H4 (cell line): ENCODE results near the gene HOXC6. TPM values are rescaled to one million over a fixed set of nuclear protein-coding genes. Genes with fewer than 3 reads are reported as not detected.

Experiments
- DNase-seq: peaks from one replicate; pipeline ENCODE4 v3.0.0-alpha.2; 2015; ENCODE audit warnings: low spot score
- total RNA-seq: library from RNA; depleted of rRNA; stranded (reverse); fragments of >200 nt; shearing (Covaris generic); gene quantifications from 2 replicates; pipeline ENCODE4 v1.2.3, GENCODE V29; 2014; rRNA removed

HOXC6 gene
- 0.27 TPM in 2 replicates for total RNA-seq

DNA sequence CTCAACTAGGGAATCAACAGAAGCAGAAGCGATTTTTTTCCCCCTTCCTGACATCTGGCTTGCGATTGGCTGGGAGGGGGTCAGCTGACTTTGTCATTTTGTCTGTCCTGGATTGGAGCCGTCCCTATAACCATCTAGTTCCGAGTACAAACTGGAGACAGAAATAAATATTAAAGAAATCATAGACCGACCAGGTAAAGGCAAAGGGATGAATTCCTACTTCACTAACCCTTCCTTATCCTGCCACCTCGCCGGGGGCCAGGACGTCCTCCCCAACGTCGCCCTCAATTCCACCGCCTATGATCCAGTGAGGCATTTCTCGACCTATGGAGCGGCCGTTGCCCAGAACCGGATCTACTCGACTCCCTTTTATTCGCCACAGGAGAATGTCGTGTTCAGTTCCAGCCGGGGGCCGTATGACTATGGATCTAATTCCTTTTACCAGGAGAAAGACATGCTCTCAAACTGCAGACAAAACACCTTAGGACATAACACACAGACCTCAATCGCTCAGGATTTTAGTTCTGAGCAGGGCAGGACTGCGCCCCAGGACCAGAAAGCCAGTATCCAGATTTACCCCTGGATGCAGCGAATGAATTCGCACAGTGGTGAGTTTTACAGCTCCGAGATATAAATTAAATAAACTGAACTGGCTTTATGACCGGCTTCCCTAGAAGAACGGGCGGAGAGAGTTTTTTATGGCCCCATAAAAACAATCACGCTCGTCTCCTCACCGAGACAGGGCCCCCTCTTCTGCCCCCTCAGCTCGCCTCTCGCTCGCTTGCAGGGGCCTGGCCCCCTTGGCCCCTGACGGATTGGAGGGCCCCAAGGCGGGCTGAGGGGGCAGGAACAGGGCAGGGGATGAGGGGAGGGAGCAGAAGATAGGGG, at the start of gene HOXC6:
HOXC6 (plus strand) TSS at position 127 of the 888 bp plus-strand sequence; CDS start at position 209, 82 bp downstream.
- no peak for DNase-seq

DNA sequence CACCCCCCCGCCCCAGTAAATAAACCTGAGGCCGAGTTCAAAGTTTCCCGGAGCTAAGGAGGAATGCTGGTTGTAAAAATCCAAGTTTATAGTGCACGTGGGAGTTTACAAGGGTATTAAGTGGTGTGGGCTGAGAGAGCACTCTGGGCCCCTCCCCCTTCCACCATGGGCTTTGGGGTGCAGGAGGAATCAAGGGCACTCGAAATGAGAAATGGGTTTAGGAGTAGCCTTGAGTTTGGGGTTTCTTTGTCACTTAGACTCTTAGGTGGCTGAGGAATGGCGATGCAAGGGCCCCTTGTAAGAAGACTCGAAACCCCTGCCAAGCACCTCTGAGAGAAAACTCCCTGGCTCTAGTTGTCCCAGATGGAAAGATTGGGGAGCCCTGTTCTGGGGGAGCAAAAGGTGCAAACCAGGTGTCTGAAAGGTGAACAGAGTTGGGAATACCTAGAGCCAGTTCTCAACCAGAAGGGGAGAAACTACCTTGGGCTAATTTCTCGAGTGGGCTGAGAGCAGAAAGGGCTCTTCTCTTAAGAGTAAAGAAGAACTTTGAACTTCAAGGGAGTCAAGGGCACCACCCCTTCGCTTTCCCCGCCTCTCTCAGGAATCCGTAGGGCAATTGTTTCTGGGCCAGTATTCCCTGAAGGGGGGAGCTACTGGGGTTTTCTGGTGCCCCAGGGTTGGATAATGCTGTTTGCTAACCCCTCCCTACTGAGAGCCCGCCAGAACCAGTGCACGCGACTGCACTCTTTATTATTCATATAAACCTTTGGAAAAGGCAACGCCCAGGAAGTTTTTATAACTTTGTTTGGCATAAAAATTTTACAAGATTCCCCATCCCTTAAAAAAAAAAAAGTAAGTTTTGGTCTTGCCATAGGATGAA, 49.5 kb upstream of the HOXC6 start:
- no peak for DNase-seq

DNA sequence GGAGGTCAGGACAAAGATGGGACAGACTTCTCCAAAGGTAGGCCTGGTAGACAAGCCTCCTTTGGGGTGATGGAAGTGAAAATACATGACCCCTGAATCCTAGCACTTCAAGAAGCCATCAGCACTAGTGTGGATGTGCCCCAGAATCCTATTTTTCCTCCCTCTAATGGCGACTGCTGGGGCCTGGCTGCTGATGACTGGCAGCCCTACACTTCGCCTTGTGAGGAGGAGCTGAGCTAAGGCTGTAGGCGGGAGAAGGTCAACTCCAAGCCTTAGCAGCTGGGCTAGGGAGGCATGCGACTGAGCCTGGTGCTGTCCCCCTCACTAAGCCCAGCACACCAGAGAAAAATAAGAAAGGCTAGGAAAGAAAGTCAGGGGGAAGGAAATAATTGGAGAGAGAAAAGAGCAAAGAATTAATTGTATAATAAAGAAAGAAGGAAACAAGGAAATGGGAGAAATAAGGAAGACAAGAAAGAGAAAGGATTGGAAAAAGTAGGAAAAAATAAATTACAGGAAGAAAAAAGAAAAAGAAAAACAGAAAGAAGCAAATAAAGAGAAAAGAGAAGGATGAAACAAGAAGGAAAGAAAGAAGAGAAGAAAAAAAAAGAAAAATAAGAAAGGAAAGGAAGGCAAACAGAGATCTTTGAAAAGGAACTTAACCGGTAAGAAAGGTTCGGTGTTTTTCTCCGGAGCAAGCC, 48.0 kb upstream of the HOXC6 start:
- DNase-seq, result no peak

DNA sequence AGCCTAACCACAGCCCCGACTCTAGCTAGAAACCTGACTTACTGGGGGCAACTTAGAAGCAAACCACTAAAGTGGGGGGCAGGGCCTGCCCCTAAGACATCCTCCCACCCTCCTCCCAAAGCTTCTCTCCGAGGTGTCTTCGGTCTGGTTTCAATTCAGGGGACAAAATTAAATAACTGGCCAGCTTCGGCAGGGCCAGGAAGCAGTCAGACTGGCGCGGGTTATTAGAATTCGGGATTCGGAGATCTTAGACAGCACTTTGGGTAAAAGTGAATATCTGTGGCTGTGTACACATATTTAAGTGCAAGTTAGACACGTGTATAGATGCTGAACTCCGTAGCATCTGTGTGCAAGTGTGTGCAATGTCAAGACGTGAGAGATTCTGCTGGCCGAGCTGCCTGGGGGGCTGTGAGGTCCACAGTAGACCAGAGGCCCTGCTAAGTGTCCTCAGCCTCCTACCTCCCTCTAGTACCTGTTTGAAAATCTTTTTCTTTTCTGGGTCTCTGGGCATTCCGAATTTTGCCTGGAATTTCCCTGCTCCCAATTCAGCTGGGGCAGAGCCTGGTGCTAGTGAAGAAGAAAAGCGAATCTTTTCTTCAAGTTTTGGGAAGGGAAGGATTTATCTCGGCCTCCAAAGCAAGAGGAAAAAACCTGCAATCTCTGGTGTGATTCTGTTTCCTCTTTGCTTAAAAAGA, 47.3 kb upstream of the HOXC6 start:
- no peak for DNase-seq

DNA sequence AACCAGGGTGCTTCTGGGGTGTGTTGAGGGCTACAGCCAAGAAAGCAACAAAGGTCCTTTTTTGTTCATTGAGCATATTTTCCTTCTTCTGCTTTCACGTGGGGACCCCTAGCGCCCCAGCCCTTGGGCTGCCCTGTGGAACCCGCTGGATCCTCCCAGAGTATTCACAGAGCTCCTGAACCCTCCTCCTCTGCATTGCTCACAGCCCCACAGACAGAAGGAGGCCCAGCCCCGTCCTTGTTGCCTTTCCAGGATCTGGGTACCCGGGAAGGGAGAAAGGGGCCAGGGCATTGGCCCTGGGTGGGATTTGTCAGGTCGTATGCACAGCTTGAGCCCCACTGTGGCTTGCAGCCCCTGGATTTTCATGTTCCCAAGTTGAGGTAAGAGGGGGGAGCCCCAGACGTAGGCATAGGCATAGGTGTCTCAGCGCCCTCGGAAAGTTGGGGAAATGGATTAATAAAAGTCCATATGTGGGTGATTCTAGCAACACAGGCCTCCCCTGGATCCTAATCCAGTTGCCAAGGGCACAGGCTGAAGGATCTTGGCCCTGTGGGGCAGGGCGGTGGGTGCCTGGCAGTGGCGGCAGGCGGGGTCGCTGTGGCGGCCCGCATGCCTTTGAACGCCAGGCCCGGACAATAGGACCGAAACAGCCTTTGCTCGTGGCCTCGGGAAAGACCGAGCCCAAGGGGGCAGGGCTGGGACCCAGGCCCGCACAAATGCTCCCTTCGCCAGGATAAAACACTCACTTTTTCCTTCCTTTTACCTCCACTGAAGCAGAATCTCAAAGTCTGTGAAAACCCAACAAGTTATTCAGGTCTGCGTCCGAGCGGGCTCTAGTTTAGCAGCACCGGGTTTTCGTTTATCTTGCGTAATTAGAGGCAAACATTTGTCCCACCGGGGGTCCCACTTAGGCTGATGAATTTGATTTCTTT, 46.3 kb upstream of the HOXC6 start:
- DNase-seq, result no peak

DNA sequence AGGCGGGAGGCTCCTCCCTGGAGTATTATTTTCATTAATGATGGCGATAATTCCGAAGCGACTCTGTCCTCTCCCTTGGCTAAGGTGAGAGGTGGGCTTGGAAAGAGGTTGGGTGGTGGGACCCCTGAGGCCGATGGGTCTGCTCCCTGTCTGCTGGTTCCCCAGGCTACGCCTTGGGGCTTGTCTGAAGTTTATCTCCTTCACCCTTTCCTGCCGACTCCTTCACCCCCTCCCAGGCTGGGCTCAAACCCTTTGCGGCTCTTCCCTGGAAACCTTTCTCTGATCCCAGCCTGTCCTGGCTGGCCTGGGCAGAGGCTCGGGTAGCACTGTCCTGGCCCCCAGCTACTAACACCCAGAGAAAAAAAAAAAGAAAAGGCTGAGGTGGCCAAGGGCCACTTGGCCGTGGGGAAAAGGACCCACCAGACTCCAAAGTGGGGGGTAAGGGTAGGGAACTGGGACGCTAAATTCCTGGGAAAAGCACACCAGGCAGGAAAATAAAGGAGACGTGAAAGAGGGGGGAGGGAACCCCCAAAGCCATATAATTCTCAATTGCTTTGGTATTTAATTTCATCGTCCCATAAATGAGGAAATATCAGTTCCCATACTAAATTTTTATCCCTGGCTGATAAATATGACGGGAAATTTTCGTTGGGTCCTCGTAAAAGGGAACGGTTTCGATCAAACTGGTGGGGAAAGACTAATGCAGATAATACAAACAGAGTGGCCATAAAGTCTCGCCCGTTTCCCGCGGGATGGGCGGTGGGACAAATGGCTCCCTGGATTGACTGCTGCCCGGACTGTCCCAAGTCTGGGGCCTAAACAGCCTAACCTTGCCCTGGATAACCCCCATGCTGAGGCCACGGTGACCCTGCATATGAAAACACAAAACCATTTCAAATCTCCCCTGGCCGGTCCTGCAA, 45.3 kb upstream of the HOXC6 start:
- no peak for DNase-seq

DNA sequence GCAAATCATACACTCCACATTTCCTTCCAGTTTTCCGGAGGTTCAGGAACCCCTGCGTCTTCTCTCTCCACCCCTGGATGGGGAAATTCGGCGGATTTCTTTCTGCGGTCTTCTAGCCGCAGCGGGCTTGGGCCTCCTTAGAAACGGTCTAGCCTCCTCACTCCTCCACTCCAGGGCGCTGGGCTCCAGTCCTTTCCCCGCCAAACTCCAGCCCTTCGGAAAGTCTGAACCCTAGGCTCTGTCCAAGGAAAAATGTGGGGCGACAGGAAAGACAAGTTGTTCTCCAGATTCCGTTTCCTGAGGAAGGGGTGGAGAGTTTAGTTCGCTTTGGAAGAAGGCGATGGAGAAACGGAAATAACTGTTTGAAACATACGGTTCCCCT, 44.7 kb upstream of the HOXC6 start:
- DNase-seq, result no peak

DNA sequence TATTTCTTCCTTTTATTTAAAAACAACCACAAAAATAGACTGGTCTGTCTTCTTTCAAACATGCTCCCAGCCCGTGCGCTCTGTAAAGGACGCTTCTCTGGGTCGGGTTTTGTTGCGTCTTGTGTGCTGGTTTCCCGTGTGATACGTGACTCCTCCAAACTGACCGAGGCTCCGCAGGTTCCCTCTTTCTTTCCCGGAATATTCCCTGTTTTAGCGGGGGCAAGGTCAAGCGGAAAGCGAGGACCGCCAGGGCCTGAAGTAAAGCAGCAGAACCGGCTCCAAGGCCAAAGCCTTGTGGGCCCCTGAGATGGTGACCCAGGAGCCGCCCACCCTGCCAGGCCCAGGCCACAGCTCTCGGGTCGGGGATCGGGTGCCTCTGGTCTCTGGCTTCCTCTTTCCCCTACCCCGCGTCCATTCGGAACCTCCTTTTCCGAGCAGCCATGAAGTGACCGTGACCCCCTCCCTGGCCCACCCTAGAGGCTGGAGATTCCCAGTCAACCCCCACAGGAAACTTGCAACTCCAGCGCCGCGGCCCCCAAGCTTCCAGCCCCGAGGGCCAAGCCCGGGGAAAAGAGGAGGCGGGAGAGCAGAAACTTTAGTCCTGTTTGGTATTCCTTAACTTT, 44.2 kb upstream of the HOXC6 start:
- DNase-seq, result no peak

DNA sequence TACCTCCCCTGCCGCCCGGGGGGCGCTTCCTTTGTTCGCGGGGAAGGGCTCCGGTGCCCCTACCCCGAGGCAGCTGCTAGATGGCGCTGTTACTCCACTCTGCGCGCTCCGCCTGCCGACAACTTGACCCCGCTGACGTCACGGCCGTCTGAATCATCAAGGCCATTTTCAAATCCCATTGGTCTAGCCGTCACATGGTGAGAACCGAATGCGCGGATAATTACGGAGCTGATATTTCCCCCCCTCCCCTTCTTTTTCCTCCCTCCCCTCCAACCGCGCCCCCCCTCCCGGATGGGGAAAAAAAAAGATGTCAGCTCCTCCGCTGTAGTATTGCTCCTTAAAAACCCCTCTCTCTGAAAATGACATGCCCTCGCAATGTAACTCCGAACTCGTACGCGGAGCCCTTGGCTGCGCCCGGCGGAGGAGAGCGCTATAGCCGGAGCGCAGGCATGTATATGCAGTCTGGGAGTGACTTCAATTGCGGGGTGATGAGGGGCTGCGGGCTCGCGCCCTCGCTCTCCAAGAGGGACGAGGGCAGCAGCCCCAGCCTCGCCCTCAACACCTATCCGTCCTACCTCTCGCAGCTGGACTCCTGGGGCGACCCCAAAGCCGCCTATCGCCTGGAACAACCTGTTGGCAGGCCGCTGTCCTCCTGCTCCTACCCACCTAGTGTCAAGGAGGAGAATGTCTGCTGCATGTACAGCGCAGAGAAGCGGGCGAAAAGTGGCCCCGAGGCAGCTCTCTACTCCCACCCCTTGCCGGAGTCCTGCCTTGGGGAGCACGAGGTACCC, 43.1 kb upstream of the HOXC6 start, which contains the start of gene HOXC10:
HOXC10 (plus strand) TSS at position 246 of the 791 bp plus-strand sequence; CDS start at position 360, 114 bp downstream.
- DNase-seq, result peak; percentile 97

DNA sequence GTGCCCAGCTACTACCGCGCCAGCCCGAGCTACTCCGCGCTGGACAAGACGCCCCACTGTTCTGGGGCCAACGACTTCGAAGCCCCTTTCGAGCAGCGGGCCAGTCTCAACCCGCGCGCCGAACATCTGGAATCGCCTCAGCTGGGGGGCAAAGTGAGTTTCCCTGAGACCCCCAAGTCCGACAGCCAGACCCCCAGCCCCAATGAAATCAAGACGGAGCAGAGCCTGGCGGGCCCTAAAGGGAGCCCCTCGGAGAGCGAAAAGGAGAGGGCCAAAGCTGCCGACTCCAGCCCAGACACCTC, 42.6 kb upstream of the HOXC6 start:
- DNase-seq, result no peak

DNA sequence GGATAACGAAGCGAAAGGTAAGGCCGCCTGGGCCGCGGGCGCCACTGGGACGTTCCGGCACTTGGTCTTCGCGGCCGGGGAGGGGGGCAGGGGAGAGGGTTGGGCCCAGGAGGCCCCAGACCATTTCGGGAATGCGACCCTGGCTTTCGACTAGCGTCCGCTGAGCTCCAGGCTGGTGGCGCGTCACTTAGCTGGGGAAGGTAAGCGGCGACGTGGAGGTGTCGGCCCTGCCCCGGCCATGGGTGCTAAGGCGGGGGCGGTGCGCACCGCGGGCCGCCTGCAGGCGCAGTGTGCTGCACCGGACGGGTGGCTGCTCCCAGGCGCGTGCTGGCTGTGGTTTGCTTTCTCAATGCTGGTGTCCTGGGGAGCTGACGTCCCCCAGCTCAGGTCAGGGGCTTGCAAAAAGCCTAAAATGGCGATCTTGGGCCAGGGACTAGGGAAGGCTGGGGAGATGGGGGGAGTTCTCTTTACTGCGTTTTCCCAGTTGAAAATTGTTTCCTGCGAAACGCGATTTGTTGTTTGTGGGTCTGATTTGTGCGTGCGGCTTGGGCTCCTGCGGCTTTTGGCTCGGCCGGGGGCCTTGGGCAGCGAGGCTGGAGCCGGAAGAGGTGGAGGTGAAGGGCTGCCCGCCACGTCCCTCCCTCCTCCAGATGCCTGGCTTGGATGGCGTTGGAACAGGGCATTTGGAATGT, 42.1 kb upstream of the HOXC6 start:
- DNase-seq, result peak; percentile 51

DNA sequence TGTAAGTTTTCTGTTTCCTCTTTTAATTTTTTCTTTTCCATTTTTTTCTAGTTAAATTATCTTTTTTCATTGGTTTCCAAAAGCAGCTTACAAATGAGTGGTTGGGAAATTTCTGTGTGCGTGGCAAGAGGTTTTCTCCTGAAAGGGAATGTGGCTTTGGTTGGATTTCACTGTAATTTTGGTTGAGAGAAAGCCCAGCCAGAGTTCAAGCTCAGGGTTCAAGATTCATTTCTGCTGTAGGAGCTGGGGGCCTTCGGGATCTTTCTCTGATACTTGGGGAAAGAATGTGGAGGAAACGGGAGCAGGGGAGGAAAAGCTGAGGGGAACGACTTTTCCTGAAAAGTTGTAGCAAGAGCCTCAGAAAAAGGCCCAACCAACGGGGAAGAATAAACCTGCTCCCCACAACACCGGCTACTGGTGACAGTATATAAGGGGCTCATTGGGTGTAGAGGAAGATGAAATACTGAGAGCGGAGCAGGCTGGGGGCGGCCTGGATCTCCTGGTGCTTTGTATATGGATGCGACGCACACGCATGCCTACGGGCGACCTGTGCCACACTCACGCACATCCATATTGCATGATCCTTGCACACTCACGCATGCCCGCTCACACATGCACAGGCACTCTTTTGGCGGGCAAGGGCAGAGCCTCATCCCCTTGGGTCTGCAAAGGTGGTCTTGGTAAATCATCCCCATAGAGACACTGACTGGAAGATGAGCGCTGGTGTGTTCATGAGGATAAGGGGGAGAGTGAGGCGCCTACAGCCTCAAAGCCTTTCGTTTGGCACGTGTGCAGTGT, 41.4 kb upstream of the HOXC6 start:
- no peak for DNase-seq

DNA sequence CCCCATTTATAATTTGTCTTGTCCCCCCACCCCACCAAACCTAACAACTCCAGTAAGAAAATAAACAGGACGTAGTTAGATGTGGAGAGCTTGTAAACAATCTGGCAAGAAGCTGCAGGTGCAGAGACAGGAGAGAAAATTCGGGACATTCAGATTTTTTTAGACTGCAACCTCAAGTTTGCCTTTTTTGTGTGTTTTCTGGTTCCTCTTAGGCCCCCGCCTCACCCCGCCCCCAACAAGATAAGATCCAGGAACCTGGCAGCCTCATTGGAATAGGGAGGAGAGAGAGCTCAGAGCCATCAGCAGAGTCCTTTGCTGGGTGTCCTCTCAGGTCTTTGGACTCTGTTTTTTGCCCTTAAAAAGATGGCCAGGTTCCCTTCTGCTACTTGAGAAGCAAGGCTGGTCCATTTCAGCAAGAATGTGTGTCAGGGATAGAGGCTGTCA, 40.4 kb upstream of the HOXC6 start:
- DNase-seq, result no peak

DNA sequence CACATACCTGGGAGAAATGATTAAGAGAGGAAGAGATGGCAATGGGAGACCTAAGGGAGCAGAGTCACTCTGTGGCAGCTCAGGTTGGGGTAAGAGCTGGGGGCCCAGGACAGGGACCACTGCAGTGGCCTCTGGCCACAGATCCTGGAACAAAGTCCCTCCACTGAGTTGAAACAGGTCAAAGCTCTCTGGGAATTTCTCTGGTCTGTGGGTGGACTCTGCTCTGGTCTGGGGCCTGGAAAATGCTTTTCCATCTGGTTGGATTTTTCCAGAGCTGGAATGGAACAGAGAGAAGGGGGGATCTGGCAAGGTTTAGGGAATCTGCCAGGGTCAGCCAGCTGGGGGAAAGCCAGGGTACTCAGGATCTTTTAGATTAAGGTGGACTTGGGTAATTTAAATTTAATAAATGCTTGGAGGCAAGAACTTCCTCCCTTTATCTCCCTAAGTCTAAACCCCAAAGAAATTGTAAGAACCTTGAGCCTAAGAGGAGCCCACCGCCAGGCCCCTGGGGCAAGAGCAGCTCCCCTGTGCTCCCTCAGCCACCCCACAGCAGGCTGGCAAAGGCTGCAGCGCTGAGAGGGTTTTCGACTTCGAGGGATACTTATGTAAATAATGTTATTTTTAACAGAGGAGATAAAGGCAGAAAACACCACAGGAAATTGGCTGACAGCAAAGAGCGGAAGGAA, 39.6 kb upstream of the HOXC6 start:
- DNase-seq, result no peak

DNA sequence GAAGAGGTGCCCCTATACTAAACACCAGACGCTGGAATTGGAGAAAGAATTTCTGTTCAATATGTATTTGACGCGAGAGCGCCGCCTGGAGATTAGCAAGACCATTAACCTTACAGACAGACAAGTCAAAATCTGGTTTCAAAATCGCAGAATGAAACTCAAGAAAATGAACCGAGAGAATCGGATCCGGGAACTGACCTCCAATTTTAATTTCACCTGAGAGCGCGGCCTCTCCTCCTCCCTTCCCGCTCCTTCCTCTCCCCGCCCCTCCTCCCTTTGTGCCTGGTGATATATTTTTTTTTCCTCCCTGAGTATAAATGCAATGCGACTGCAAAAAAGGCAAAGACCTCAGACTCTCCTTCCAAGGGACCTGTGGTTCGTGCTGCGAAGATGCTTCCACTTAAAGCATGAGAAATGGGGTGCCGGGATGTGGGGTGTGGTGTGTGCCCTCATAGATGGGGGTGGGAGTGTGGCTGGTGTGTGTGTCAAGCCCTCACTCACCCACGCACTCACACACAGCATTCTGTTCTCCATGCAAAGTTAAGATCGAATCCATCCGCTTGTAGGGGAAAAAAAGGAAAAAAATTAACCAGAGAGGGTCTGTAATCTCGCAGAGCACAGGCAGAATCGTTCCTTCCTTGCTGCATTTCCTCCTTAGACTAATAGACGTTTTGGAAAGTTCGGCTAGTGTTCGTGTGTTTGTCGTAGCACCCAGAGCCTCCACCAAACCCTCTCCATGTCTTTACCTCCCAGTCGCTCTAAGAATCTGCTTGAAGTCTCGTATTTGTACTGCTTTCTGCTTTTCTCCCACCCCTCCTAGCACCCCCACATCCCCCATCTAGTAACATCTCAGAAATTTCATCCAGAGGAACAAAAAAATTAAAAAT, 38.8 kb upstream of the HOXC6 start:
- DNase-seq, result peak; percentile 59
